ENCODE measurements around the gene ATP6V1C2. TPM values are rescaled to one million over a fixed set of nuclear protein-coding genes. Genes with fewer than 3 reads are reported as not detected.
A peak's percentile ranks its signal among the peaks of the same experiment; 100 is the strongest.

Gene ATP6V1C2
- total RNA-seq, 1 donor: not detected

DNA sequence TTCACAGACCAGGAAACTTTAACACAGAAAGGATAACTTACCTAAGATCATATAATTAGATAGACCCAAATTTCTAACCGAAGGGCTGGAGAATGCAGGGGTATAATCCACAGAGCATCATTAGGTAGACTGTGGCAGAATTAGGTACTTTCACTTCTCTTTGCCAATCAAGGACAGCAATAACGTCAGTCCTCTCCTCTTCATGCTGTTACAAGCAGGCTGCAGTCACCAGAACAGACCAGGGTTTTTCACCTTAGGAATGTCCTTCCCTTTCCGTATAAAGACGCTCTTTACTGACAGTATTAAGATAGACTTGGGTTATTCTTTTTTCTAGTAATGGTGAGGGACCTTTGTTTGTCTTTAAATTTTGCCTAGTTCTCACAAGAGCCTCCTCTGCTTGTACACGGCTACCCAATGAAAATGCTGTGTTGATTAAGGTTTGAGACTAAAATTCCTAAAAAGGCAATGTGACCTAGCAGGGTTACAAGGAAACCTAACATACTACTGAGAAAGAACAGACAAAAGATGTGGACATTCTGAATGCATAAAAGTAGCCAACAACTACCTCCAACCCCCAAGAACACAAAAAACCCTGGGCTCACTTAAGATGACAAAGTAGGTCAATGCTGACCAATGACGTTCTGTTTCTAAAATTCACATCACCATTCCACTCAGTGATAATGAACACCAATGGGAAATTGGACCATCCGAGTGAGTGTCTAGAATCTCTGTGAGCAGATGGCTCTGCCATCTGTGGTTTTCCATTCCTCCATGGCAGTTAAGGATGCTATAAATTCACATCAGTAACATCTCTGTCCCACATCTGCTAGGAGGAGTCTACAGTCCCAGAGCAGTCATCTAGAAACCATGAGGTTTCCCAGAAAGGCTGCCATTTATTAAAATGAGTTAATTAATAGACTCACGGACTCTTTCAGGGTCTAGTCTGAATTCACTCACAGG, 89.1 kb downstream of the ATP6V1C2 start:
- DNase-seq (ENCODE audit: low read depth): peak; percentile 24
- TF ChIP-seq, protein P1, sequence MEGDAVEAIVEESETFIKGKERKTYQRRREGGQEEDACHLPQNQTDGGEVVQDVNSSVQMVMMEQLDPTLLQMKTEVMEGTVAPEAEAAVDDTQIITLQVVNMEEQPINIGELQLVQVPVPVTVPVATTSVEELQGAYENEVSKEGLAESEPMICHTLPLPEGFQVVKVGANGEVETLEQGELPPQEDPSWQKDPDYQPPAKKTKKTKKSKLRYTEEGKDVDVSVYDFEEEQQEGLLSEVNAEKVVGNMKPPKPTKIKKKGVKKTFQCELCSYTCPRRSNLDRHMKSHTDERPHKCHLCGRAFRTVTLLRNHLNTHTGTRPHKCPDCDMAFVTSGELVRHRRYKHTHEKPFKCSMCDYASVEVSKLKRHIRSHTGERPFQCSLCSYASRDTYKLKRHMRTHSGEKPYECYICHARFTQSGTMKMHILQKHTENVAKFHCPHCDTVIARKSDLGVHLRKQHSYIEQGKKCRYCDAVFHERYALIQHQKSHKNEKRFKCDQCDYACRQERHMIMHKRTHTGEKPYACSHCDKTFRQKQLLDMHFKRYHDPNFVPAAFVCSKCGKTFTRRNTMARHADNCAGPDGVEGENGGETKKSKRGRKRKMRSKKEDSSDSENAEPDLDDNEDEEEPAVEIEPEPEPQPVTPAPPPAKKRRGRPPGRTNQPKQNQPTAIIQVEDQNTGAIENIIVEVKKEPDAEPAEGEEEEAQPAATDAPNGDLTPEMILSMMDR (IDR thresholded peaks at IDR 0.05; ENCODE audit: insufficient read depth, low read length): no peak
- peak overlapping the region; percentile 84 for H3K4me3 ChIP-seq (ENCODE audit: low read depth, low read length)

GRCh38 chr2:10811517-10811916, 90.1 kb downstream of the ATP6V1C2 start:
- peak; percentile 25 for DNase-seq (ENCODE audit: low read depth)
- peak overlapping the region; percentile 84 for H3K4me3 ChIP-seq (ENCODE audit: low read depth, low read length)
- TF ChIP-seq, protein P1 (IDR thresholded peaks at IDR 0.05; ENCODE audit: insufficient read depth, low read length): no peak

- TF ChIP-seq, protein P1 (IDR thresholded peaks at IDR 0.05; ENCODE audit: insufficient read depth, low read length): no peak
- peak within 1 kb of the TSS; percentile 84 for H3K4me3 ChIP-seq (ENCODE audit: low read depth, low read length)
- DNase-seq (ENCODE audit: low read depth): peak; percentile 96
Measured at GRCh38 chr2:10812362-10813162, 91.1 kb downstream of the ATP6V1C2 start, which contains the start of gene PDIA6. Gene PDIA6 (minus strand): TSS chr2:10812785. CDS start chr2:10812696, 89 bp downstream.

GRCh38 chr2:10813163-10814138, 92.0 kb downstream of the ATP6V1C2 start:
- peak overlapping the region; percentile 65 for H3K4me3 ChIP-seq (ENCODE audit: low read depth, low read length)
- DNase-seq (ENCODE audit: low read depth): peak; percentile 52

DNA sequence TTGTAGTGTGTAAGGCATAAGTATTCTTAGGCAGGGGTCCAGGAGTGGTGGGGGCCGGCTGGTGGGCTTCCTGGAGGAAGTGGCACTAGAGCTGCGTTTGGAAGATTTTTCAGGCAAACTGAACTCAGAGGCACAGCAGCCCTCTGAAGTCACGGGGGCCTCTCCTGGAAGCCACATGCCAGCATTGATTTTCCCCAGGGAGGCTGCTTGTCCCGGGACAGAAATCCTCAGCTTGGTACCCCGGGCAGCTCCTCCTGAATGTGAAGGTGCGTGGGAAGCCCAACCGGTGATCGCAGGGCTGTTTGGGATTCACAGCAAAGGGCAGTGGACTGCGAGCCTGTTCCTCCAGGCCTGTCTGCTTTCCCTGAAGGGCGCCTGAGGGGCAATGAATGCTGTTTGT, 92.7 kb downstream of the ATP6V1C2 start:
- TF ChIP-seq, protein P1 (IDR thresholded peaks at IDR 0.05; ENCODE audit: insufficient read depth, low read length): no peak
- DNase-seq (ENCODE audit: low read depth): no peak
- no peak overlapping the region for H3K4me3 ChIP-seq (ENCODE audit: low read depth, low read length)

DNA sequence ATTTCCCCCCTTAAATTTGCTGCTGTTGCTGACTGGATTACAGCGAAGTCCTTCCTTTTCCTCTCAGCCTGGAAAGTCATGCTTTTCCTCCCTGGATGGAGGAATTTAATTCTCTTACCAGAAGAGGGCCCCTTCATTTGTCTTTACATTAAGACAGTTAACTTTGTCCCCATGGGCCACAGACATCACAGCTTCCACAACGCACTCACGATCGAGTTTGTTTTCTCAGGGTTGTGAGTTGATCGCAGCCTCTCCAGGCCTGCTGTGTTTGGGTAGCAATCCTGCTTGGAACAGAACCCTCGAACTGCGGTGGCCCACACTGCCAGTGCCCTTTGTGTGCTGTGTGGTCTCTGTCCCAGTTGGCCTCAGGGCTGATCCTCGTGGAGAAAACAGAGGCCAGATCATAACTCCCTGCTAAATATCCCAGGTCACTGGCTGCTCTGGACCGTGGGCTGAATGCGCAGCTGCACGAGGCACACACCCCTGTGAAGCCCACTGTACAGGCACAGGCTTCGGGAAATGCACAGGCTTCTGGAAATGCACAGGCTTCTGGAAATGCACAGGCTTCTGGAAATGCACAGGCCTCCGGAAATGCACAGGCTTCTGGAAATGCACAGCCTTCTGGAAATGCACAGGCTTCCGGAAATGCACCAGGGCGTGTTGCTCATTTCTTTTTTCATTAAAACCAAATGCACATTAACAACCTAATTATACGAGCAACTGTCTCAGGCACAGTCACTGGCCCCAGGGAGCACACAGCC, 93.3 kb downstream of the ATP6V1C2 start:
- no peak for DNase-seq (ENCODE audit: low read depth)
- TF ChIP-seq, protein P1 (IDR thresholded peaks at IDR 0.05; ENCODE audit: insufficient read depth, low read length): no peak
- H3K4me3 ChIP-seq (ENCODE audit: low read depth, low read length): no peak overlapping the region

Measured in fibroblast of the aortic adventitia (primary cell).